GM23338 (cell line): ENCODE data around the gene MTA1. TPM values are rescaled to one million over a fixed set of nuclear protein-coding genes. Genes with fewer than 3 reads are reported as not detected.

Experiments
- ATAC-seq: fragments of 200-7000 bp; cut with Tn5 transposase; 3 replicates; pipeline ENCODE4 v1.9.1; 2020
- DNase-seq: peaks from one replicate; pipeline ENCODE4 v3.0.0-alpha.2; 2015; ENCODE audit warnings: low spot score
- H2AFZ ChIP-seq: fragments of 200-600 bp; sonication (generic); 2 replicates; pipeline ENCODE4 v1.8.0; 2016; ENCODE audit warnings: antibody characterized with exemption, mild to moderate bottlenecking, moderate library complexity
- H3F3A ChIP-seq: fragments of 200-600 bp; sonication (generic); replicated peaks from 2 replicates; pipeline ENCODE4 v1.8.0; 2017; ENCODE audit warnings: antibody characterized with exemption, mixed run types, low read depth
- H3K27ac ChIP-seq: fragments of 200-600 bp; sonication (generic); 2 replicates; pipeline ENCODE4 v1.6.1; 2016; ENCODE audit warnings: low read depth
- H3K27me3 ChIP-seq: fragments of 200-600 bp; sonication (generic); 2 replicates; pipeline ENCODE4 v1.8.0; 2016; ENCODE audit warnings: mild to moderate bottlenecking, mixed run types, moderate library complexity; ENCODE audit not compliant: insufficient read depth
- H3K36me3 ChIP-seq: fragments of 200-600 bp; sonication (generic); 2 replicates; pipeline ENCODE4 v1.8.0; 2016; ENCODE audit warnings: mild to moderate bottlenecking; ENCODE audit not compliant: insufficient read depth
- H3K4me1 ChIP-seq: fragments of 200-600 bp; sonication (generic); 2 replicates; pipeline ENCODE4 v1.8.0; 2016; ENCODE audit warnings: mild to moderate bottlenecking, moderate library complexity; ENCODE audit not compliant: insufficient read depth
- H3K4me2 ChIP-seq: fragments of 200-600 bp; sonication (generic); 2 replicates; pipeline ENCODE4 v1.7.1; 2017; ENCODE audit warnings: mixed run types
- H3K4me3 ChIP-seq: fragments of 200-600 bp; sonication (generic); 2 replicates; pipeline ENCODE4 v1.6.1; 2016; ENCODE audit warnings: mixed run types
- H3K79me2 ChIP-seq: fragments of 200-600 bp; sonication (generic); replicated peaks from 2 replicates; pipeline ENCODE4 v1.8.0; 2017; ENCODE audit warnings: mild to moderate bottlenecking; ENCODE audit not compliant: insufficient read depth
- H3K9me2 ChIP-seq: fragments of 200-600 bp; sonication (generic); 2 replicates; pipeline ENCODE4 v1.8.0; 2017; ENCODE audit not compliant: insufficient read depth
- H4K20me1 ChIP-seq: fragments of 200-600 bp; sonication (generic); replicated peaks from 2 replicates; pipeline ENCODE4 v1.8.0; 2017; ENCODE audit warnings: mild to moderate bottlenecking; ENCODE audit not compliant: insufficient read depth
- H3K27ac Mint-ChIP-seq: 2 replicates; pipeline ENCODE4 v1.8.0; 2020; ENCODE audit warnings: inconsistent platforms, mild to moderate bottlenecking, moderate library complexity, mixed read lengths
- H3K27me3 Mint-ChIP-seq: 3 replicates; pipeline ENCODE4 v1.8.0; 2022; ENCODE audit warnings: low read depth, mild to moderate bottlenecking, moderate library complexity, mixed read lengths, inconsistent platforms; ENCODE audit not compliant: insufficient read depth, poor library complexity
- H3K36me3 Mint-ChIP-seq: 3 replicates; pipeline ENCODE4 v1.8.0; 2021; ENCODE audit warnings: low read depth, mild to moderate bottlenecking, inconsistent platforms, moderate library complexity, mixed read lengths
- H3K4me1 Mint-ChIP-seq: 3 replicates; pipeline ENCODE4 v1.8.0; 2020; ENCODE audit warnings: mild to moderate bottlenecking, inconsistent platforms, mixed read lengths
- H3K4me3 Mint-ChIP-seq: 3 replicates; pipeline ENCODE4 v1.8.0; 2021; ENCODE audit warnings: moderate library complexity, mild to moderate bottlenecking, inconsistent platforms, mixed read lengths
- H3K9me3 Mint-ChIP-seq: 3 replicates; pipeline ENCODE4 v1.8.0; 2020; ENCODE audit warnings: moderate library complexity, mild to moderate bottlenecking, inconsistent platforms, mixed read lengths
- CREB1 ChIP-seq: fragments of 250-450 bp; sonication (Bioruptor Pico); IDR thresholded peaks from 2 replicates; pipeline ENCODE4 v1.5.0; 2020; ENCODE audit warnings: low read depth, mild to moderate bottlenecking, moderate library complexity
- CTCF ChIP-seq, 2 experiments: fragments of 200-600 bp in 1 of 2; sonication (generic) in 1 of 2; conservative IDR thresholded peaks; 2 replicates each; pipeline versions ENCODE4 v1.5.1 to v1.6.1; 2016 to 2017; ENCODE audit warnings: antibody characterized with exemption in 2 of 2, low read depth in 2 of 2, mild to moderate bottlenecking in 2 of 2, moderate library complexity in 1 of 2
- ETS1 ChIP-seq: IDR thresholded peaks from 2 replicates; pipeline ENCODE4 v1.6.1; 2016; ENCODE audit warnings: antibody characterized with exemption
- EZH2 ChIP-seq: fragments of 200-600 bp; sonication (generic); IDR thresholded peaks from one replicate; pipeline ENCODE4 v1.8.0; 2017; ENCODE audit warnings: antibody characterized with exemption, mild to moderate bottlenecking, low read depth; ENCODE audit not compliant: unreplicated experiment
- EZH2phosphoT487 ChIP-seq: fragments of 200-600 bp; sonication (generic); IDR thresholded peaks from one replicate; pipeline ENCODE4 v1.8.1; 2018; ENCODE audit warnings: antibody characterized with exemption; ENCODE audit not compliant: unreplicated experiment
- JUNB ChIP-seq: IDR thresholded peaks from one replicate; pipeline ENCODE4 v1.6.1; 2016; ENCODE audit warnings: antibody characterized with exemption; ENCODE audit not compliant: unreplicated experiment
- NANOG ChIP-seq: IDR thresholded peaks from 2 replicates; pipeline ENCODE4 v1.6.1; 2016; ENCODE audit warnings: antibody characterized with exemption, borderline replicate concordance
- POLR2AphosphoS5 ChIP-seq: IDR thresholded peaks from 2 replicates; pipeline ENCODE4 v1.6.1; 2016; ENCODE audit warnings: antibody characterized with exemption, low read depth
- REST ChIP-seq: IDR thresholded peaks from one replicate; pipeline ENCODE4 v1.6.1; 2018; ENCODE audit warnings: antibody characterized with exemption; ENCODE audit not compliant: unreplicated experiment
- STAT1 ChIP-seq: IDR thresholded peaks from one replicate; pipeline ENCODE4 v1.6.1; 2016; ENCODE audit warnings: antibody characterized with exemption; ENCODE audit not compliant: unreplicated experiment
- ZNF114 ChIP-seq: fragments of 250-450 bp; sonication (Bioruptor Pico); IDR thresholded peaks from 2 replicates; pipeline ENCODE4 v1.5.0; 2020; ENCODE audit warnings: mild to moderate bottlenecking, moderate library complexity
- ZNF331 ChIP-seq: fragments of 250-450 bp; sonication (Bioruptor Pico); IDR thresholded peaks from 2 replicates; pipeline ENCODE4 v1.5.0; 2020; ENCODE audit warnings: low read depth, mild to moderate bottlenecking, moderate library complexity
- polyA plus RNA-seq: library from polyadenylated mRNA; unstranded; fragments of >200 nt; fragmentation: Nextera tagmentation; extraction: Ambion mirVana; gene quantifications from 2 replicates; pipeline ENCODE4 v1.2.1, GENCODE V29; 2016
- total RNA-seq: library from RNA; depleted of rRNA; stranded (reverse); fragments of >200 nt; shearing (Covaris generic); gene quantifications from 2 replicates; pipeline ENCODE4 v1.2.3, GENCODE V29; 2014
- TF ChIP-seq, protein P1 (sequence below): fragments of 250-450 bp; sonication (Bioruptor Pico); IDR thresholded peaks from 2 replicates; pipeline ENCODE4 v1.5.0; 2020; ENCODE audit warnings: mild to moderate bottlenecking, moderate library complexity

The MTA1 gene
- total and polyA plus RNA-seq, 2 experiments from 2014 or later = 53.3 to 126 TPM

- Histone ChIP-seq H3K4me3 (no peak overlapping the region), H3K79me2 (no peaks in the 10 kb centered on the region), H3K36me3 (no peaks in the 10 kb centered on the region), H3K27ac (no peak overlapping the region), H3F3A (0 out of 2 replicates have a peak, but pooled peaks cover 2% of the 10 kb centered on the region), H4K20me1 (no peaks in the 10 kb centered on the region), H3K27me3 (no peaks in the 10 kb centered on the region), H3K4me2 (no peak overlapping the region), H3K9me2 (no peaks in the 10 kb centered on the region), H3K4me1 (no peaks in the 10 kb centered on the region), H2AFZ (no peak overlapping the region)
- TF ChIP-seq CTCF (conservative IDR thresholded peaks at IDR 0.05; ENCODE audit: low read depth in 2 of 2) (no peak), CREB1 (CRISPR knock-in tag) (no peak), EZH2phosphoT487 (no peak), POLR2AphosphoS5 (no peak), ZNF331 (CRISPR knock-in tag) (no peak), ETS1 (no peak), NANOG (no peak), ZNF114 (no peak), REST (no peak), EZH2 (no peak), STAT1 (no peak), JUNB (no peak)
- TF ChIP-seq, protein P1, sequence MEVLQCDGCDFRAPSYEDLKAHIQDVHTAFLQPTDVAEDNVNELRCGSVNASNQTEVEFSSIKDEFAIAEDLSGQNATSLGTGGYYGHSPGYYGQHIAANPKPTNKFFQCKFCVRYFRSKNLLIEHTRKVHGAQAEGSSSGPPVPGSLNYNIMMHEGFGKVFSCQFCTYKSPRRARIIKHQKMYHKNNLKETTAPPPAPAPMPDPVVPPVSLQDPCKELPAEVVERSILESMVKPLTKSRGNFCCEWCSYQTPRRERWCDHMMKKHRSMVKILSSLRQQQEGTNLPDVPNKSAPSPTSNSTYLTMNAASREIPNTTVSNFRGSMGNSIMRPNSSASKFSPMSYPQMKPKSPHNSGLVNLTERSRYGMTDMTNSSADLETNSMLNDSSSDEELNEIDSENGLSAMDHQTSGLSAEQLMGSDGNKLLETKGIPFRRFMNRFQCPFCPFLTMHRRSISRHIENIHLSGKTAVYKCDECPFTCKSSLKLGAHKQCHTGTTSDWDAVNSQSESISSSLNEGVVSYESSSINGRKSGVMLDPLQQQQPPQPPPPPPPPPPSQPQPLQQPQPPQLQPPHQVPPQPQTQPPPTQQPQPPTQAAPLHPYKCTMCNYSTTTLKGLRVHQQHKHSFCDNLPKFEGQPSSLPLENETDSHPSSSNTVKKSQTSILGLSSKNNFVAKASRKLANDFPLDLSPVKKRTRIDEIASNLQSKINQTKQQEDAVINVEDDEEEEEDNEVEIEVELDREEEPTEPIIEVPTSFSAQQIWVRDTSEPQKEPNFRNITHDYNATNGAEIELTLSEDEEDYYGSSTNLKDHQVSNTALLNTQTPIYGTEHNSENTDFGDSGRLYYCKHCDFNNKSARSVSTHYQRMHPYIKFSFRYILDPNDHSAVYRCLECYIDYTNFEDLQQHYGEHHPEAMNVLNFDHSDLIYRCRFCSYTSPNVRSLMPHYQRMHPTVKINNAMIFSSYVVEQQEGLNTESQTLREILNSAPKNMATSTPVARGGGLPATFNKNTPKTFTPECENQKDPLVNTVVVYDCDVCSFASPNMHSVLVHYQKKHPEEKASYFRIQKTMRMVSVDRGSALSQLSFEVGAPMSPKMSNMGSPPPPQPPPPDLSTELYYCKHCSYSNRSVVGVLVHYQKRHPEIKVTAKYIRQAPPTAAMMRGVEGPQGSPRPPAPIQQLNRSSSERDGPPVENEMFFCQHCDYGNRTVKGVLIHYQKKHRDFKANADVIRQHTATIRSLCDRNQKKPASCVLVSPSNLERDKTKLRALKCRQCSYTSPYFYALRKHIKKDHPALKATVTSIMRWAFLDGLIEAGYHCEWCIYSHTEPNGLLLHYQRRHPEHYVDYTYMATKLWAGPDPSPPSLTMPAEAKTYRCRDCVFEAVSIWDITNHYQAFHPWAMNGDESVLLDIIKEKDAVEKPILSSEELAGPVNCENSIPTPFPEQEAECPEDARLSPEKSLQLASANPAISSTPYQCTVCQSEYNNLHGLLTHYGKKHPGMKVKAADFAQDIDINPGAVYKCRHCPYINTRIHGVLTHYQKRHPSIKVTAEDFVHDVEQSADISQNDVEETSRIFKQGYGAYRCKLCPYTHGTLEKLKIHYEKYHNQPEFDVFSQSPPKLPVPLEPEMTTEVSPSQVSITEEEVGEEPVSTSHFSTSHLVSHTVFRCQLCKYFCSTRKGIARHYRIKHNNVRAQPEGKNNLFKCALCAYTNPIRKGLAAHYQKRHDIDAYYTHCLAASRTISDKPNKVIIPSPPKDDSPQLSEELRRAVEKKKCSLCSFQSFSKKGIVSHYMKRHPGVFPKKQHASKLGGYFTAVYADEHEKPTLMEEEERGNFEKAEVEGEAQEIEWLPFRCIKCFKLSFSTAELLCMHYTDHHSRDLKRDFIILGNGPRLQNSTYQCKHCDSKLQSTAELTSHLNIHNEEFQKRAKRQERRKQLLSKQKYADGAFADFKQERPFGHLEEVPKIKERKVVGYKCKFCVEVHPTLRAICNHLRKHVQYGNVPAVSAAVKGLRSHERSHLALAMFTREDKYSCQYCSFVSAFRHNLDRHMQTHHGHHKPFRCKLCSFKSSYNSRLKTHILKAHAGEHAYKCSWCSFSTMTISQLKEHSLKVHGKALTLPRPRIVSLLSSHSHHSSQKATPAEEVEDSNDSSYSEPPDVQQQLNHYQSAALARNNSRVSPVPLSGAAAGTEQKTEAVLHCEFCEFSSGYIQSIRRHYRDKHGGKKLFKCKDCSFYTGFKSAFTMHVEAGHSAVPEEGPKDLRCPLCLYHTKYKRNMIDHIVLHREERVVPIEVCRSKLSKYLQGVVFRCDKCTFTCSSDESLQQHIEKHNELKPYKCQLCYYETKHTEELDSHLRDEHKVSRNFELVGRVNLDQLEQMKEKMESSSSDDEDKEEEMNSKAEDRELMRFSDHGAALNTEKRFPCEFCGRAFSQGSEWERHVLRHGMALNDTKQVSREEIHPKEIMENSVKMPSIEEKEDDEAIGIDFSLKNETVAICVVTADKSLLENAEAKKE (CRISPR knock-in tag) = no peak
- no peak overlapping the region for H3K4me3 Mint-ChIP-seq
- H3K9me3 Mint-ChIP-seq = no peaks in the 10 kb centered on the region
- ATAC-seq (no peak), DNase-seq (no peak)
- peaks cover 10% of the 10 kb centered on the region for H3K27me3 Mint-ChIP-seq
- H3K4me1 Mint-ChIP-seq = no peaks in the 10 kb centered on the region
- peaks cover 15% of the 10 kb centered on the region for H3K36me3 Mint-ChIP-seq
- H3K27ac Mint-ChIP-seq = no peak overlapping the region
Observed at GRCh38 chr14:105385698-105386365, 33.8 kb upstream of the MTA1 start.
